HG03025 (cell line): ENCODE measurements around the gene FAM240A.

Experiments
- ATAC-seq: cut with Tn5 transposase; IDR thresholded peaks from one replicate; pipeline ENCODE4 v1.9.1; 2021; ENCODE audit warnings: mild to moderate bottlenecking, moderate library complexity; ENCODE audit not compliant: unreplicated experiment, low FRiP score

FAM240A gene

GRCh38 chr3:46619845-46620778 is 7.8 kb downstream of the FAM240A start:
- ATAC-seq = no peak

- no peak for ATAC-seq
Measured at GRCh38 chr3:46624533-46624932, 12.2 kb downstream of the FAM240A start.

- ATAC-seq = no peak
Measured at GRCh38 chr3:46624975-46625490, 12.7 kb downstream of the FAM240A start.

GRCh38 chr3:46626039-46626438 is 13.7 kb downstream of the FAM240A start:
- no peak for ATAC-seq

- ATAC-seq = no peak
Measured at GRCh38 chr3:46627078-46627477, 14.8 kb downstream of the FAM240A start.

- no peak for ATAC-seq
Measured at GRCh38 chr3:46628901-46629369, 16.6 kb downstream of the FAM240A start.

- ATAC-seq = no peak
Measured at GRCh38 chr3:46629551-46630517, 17.5 kb downstream of the FAM240A start.

GRCh38 chr3:46632792-46633191 is 20.5 kb downstream of the FAM240A start:
- ATAC-seq = no peak

GRCh38 chr3:46634856-46635255 is 22.5 kb downstream of the FAM240A start:
- ATAC-seq = no peak

- no peak for ATAC-seq
Measured at GRCh38 chr3:46639221-46639620, 26.9 kb downstream of the FAM240A start.

- no peak for ATAC-seq
Measured at GRCh38 chr3:46640927-46641326, 28.6 kb downstream of the FAM240A start.

GRCh38 chr3:46642971-46643370 is 30.6 kb downstream of the FAM240A start:
- no peak for ATAC-seq

GRCh38 chr3:46643701-46644100 is 31.4 kb downstream of the FAM240A start:
- no peak for ATAC-seq

- no peak for ATAC-seq
Measured at GRCh38 chr3:46646700-46647099, 34.4 kb downstream of the FAM240A start.

GRCh38 chr3:46648096-46648495 is 35.8 kb downstream of the FAM240A start:
- no peak for ATAC-seq

GRCh38 chr3:46649436-46649835 is 37.1 kb downstream of the FAM240A start:
- ATAC-seq = no peak

- no peak for ATAC-seq
Measured at GRCh38 chr3:46651084-46651483, 38.8 kb downstream of the FAM240A start.

- ATAC-seq = no peak
Measured at GRCh38 chr3:46655271-46655670, 42.9 kb downstream of the FAM240A start.

GRCh38 chr3:46656778-46657556 is 44.6 kb downstream of the FAM240A start:
- ATAC-seq = no peak

- no peak for ATAC-seq
Measured at GRCh38 chr3:46659285-46659684, 47.0 kb downstream of the FAM240A start.
